Activated effector memory CD4-positive, alpha-beta T cell treated with anti-CD3 and anti-CD28 coated beads, Interleukin-2, amount 50 U/mL, for 16 hours (primary cell): Measurements from ENCODE around the gene NOL3.

Experiments used
- DNase-seq: peaks from one replicate; pipeline ENCODE4 v3.0.0-alpha.2; 2020

NOL3 gene

GRCh38 chr16:67155295-67156142 is 14.8 kb upstream of the NOL3 start:
- peak; percentile 93 for DNase-seq

GRCh38 chr16:67156143-67156844 is 14.0 kb upstream of the NOL3 start:
- DNase-seq, result no peak

- no peak for DNase-seq
Measured at GRCh38 chr16:67157106-67157748, 13.1 kb upstream of the NOL3 start.

GRCh38 chr16:67157892-67158635 is 12.3 kb upstream of the NOL3 start:
- no peak for DNase-seq

- peak; percentile 93 for DNase-seq
Measured at GRCh38 chr16:67158637-67159600, 11.4 kb upstream of the NOL3 start.

- DNase-seq, result no peak
Measured at GRCh38 chr16:67161595-67162058, 8.7 kb upstream of the NOL3 start.

GRCh38 chr16:67162506-67163163 is 7.7 kb upstream of the NOL3 start:
- DNase-seq, result no peak

- peak; percentile 78 for DNase-seq
Measured at GRCh38 chr16:67163164-67163998, 7.0 kb upstream of the NOL3 start.

- no peak for DNase-seq
Measured at GRCh38 chr16:67163999-67164558, 6.3 kb upstream of the NOL3 start.

- DNase-seq, result no peak
Measured at GRCh38 chr16:67164599-67165061, 5.7 kb upstream of the NOL3 start, which contains the start of gene HSF4. TSS of gene HSF4 (plus strand) at chr16:67164745. CDS start at chr16:67164812, 67 bp downstream.

- no peak for DNase-seq
Measured at GRCh38 chr16:67165121-67166078, 4.9 kb upstream of the NOL3 start.

GRCh38 chr16:67166110-67166547 is 4.2 kb upstream of the NOL3 start:
- no peak for DNase-seq

- DNase-seq, result no peak
Measured at GRCh38 chr16:67166598-67167168, 3.7 kb upstream of the NOL3 start.

- no peak for DNase-seq
Measured at GRCh38 chr16:67167588-67167987, 2.8 kb upstream of the NOL3 start.

- DNase-seq, result no peak
Measured at GRCh38 chr16:67169011-67169451, 1.3 kb upstream of the NOL3 start.

GRCh38 chr16:67169642-67170167 is 633 bp upstream of the NOL3 start:
- peak; percentile 75 for DNase-seq

GRCh38 chr16:67170949-67171649 is 761 bp downstream of the NOL3 start:
- no peak for DNase-seq
